Measurements from ENCODE around the gene DGKI. TPM values are rescaled to one million over a fixed set of nuclear protein-coding genes. Genes with fewer than 3 reads are reported as not detected.

Gene DGKI
- polyA plus RNA-seq, 1 donor: 1.6 TPM

DNA sequence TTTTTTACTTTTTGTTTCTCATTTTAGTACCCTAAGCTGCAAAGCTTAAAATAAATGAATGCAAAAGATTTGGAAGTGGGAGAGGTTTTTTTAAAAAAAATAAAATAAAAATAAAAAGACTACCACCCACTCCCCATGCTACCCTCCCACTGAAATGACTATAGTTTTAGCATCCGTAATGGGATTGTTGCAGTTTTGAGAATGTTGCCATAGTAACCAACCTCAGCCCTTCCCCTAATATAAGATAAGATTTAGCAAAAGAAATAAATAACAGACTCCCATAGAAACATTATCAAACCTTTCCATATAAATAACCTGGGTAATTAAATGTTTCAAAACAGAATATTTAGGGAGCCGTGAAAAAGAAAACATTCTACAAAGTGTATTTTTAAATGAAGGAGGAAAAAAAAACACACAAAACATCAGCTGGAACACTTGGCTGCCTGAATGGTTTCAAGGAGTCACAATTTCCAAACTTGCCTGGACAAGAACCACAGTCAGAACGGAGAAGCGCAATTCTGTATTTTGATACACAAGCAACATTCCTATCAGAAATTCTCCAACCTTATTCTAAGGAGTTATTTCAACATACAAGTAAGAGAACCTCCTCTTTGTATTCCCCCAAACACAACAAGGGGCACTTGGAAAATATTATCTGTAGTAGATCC lies 57.4 kb downstream of the DGKI start:
- DNase-seq: peak; percentile 3

DNA sequence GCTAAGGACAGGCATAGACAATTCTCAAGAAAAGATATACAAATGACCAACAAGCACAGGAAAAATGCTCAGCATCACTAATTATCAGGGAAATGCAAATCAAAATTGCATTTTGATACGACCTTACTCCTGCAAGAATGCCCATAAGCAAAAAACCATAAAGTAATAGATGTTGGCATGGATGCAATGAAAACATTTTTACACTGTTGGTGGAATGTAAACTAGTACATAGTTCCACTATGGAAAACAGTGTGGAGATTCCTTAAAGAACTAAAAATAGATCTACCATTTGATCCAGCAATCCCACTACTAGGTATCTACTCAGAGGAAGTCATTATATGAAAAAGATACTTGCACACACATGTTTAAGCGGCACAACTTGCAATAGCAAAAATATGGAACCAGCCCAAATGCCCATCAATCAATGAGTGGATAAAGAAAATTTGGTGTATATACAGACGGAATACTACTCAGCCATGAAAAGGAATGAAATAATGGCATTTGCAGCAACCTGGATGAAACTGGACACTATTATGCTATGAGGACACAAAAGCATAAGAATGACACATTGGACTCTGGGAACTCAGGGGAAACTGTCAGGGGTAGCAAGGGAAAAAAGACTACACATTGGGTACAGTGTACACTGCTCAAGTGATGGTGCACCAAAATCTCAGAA lies 59.3 kb downstream of the DGKI start:
- DNase-seq: no peak

- DNase-seq: no peak
Observed at GRCh38 chr7:137778511-137778910, 68.3 kb downstream of the DGKI start.

- DNase-seq: no peak
Observed at GRCh38 chr7:137774793-137775201, 72.0 kb downstream of the DGKI start.

DNA sequence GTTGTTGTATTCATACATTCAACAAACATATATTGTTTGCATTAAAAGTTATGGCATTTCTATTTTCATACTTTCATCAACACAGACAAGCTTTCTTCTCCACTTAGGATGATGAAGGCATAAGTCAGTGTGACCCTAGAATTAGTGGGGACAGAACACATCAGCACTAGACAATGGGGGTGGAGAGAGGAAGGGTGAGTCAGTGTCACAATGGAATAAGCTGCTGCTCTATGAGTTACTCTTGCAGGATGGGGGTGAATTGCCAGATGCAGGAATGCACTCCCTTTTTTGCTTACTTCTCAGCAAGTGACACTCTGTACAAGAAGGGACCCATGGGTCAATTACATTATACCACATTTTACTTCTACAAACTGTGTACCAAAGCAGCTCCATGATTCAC lies 74.0 kb downstream of the DGKI start:
- DNase-seq: no peak

- DNase-seq: no peak
Observed at GRCh38 chr7:137772316-137772715, 74.5 kb downstream of the DGKI start.

GRCh38 chr7:137771679-137772078 lies 75.1 kb downstream of the DGKI start:
- no peak for DNase-seq

- no peak for DNase-seq
Observed at GRCh38 chr7:137771273-137771672, 75.5 kb downstream of the DGKI start.

DNA sequence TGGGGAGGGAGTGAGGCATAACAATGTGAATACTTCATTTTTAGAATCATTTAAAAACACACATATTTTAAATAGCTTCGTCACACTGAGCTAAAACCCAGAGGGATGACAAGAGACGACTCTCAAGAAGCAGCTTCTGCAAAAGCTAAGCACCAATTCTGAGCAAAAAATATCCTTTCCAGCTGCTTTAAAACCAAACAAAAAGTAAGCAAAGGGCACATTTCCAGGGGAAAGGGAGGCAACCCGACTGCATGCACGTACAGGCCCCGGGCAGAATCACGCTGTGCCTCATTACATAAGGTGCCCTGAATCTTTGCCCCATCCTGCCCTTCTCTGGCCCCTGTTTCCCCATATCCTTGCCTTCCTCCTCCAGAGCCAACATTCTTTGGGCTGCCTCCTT lies 78.4 kb downstream of the DGKI start:
- DNase-seq: no peak

DNA sequence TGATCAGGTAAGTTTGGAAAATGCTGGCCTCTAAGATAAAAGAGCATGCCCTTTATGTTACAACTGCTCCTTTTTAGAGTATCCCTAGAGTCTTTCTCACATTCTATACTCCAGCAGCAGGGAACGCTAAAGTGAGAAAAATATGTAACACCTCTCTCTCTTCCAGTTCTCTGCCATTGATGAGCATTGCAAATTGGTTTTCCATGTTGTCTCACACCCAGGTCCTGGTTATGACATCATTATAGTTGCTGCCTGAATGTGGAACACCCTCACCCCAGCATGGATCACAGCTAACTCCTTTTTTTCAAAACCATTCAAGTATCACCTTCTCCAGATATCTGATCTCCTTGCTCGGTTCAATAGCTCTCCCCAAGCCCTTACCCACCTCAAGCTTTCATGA lies 84.4 kb downstream of the DGKI start:
- no peak for DNase-seq

- no peak for DNase-seq
Observed at GRCh38 chr7:137760111-137760510, 86.7 kb downstream of the DGKI start.

DNA sequence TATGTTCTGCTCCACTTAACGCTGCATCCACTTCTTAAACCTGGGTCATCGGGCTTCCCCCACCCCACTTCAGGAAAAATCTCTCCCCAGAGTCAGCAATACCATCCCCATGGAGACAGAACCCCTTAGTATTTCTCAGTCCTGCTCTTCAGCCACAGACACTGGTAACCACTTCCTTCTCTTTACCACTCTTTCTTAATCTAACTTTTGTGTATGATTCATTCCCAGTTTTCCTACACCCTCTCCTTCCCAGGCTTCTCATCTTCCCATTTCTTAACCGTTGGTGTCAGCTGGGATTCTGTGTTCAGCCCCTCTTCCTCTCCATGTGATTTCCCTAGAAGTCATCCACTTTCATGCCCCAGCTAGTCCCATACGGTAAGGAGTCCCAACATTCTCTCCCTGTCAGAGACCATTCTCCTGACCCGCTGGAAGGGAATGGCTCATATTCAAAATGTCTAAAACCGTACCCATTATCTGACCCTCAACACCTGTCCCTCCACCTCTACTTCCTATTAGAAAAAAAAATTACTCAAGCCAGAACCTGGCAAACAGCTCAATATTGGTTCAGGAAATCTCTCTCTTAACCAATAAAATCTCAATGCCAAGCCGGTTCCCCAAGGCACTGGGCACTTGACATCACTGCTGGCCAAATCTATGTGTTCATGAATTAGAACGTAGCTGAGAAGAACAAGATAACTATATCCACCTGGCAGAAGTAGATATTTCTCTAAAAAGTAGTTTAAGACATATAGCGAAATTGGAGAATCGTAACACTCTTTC lies 89.4 kb downstream of the DGKI start:
- DNase-seq: no peak

DNA sequence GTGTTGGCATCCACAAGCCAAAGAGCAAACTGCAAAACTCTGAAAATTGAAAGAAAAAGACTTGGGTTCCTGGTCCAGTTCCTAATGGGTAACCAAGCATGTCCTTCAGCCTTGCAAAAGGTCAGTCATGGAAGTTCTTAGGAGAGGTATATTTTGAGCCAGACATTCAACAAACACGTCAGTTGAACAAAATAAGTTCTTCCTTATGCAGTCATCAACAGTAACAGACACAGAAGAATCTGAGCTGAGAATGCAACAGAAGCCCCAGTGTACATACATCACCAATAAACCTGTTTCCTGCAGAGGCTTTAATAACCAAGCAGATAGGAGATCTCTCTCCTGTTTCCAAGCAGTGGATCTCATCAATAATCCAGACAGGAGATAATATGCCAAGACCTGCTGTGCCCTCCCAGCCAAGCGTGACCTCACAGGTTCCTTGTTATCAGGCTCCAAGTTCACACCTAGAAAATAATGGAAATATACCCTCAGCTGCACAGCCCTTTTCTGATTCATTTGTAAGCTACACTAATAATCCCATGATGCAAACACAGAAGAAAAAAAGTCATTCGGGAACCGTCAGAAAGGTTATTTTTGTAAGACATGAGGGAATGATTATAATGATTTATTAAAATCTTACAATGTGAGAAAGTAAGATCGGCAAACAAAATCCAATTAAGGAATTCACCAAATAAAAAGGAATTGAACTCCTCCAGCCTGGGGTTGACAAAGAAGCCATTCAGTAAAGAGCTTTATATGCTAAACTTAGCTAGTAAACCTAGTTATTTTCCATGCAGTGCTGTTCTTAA lies 90.7 kb downstream of the DGKI start:
- DNase-seq: no peak

DNA sequence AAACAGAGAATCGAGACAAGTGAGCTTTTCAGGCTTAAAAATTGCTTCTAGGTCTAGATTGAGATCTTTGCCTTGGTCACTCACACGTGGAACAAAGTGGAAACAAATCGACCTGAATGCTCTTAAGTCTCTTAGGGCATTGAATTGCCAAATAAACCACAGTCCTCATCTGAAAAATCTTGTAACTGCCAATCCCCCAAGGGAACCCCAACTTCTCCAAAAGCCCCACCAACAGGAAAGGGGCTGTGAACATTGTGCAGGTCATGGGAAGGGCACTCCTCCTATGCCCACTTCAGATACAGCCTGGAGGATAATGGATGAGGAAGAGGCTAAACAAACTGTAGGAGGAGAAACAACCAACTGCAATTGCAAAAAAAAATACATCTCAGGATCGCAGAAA lies 91.3 kb downstream of the DGKI start:
- DNase-seq: no peak

- no peak for DNase-seq
Observed at GRCh38 chr7:137753948-137754851, 92.6 kb downstream of the DGKI start.

DNA sequence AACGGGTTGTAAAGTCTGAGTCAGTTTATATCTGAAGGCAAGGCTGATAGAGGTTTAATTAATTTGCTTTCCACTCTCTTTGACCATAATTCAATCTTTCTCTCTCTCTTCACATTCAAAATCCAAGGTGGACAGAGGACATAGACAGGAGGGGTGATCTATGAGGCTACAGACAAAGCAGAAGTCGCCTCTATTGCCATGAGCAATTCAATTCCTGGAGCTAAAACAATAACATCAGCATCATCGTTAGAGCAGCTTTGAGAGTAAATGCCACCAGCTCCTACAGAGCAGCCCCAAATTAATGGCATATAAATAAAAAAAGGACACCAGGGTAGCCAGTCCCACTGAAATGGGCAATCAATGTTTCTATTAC lies 93.2 kb downstream of the DGKI start:
- DNase-seq: no peak

GRCh38 chr7:137753067-137753466 lies 93.7 kb downstream of the DGKI start:
- peak; percentile 13 for DNase-seq

DNA sequence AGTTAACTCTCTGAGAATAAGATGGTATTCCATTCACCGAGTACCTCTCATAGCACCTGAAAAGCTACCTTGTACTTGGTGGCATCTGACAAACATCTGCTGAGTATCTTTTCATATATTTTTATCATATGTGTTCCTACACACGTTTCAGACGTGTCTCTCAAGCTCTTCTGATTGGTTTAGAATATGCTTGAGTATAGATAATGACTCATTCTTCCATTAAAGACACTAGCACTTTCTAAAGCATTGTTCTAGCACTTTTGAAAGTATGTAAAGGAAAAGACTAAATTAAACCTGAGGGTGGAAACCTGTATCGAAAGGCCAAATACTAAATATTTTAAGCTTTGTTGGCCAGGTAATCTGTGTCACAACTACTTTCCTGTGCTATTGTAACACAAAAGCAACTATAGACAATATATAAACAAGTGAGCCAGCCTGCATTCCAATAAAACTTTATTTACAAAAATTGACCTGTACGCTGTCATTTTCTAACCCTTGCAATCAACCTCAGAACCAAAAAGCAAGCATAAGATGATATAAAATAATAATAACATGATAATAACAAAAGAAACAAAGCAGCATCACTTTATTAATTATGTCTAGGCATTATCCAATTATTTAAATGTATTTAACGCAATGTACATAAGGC lies 95.3 kb downstream of the DGKI start:
- no peak for DNase-seq

GRCh38 chr7:137747359-137748031 lies 99.3 kb downstream of the DGKI start:
- DNase-seq: no peak

GRCh38 chr7:137743021-137743420 lies 103.8 kb downstream of the DGKI start:
- no peak for DNase-seq

Data from left kidney (tissue), 2 donors.